Heart left ventricle (tissue), 13 donors: ENCODE data around the gene CLEC16A.

Source experiments
- CTCF ChIP-seq, 12 donors: fragments of 200-600 bp; sonication (generic) in 4 of 12; IDR thresholded peaks; one replicate each; pipeline versions ENCODE4 v1.5.0 to v1.8.0; 2018 to 2022; ENCODE audit warnings: antibody characterized with exemption in 12 of 12, mild to moderate bottlenecking in 5 of 12
- POLR2A ChIP-seq, 2 donors: fragments of 450-650 bp; IDR thresholded peaks; one replicate each; pipeline ENCODE4 v1.6.1; 2017; ENCODE audit warnings: antibody characterized with exemption in 2 of 2, mild to moderate bottlenecking in 2 of 2, moderate library complexity in 2 of 2
- donor health status: ischemic (EF 13 %, LVEDD 7.1; RV severe dilation, severe dysfunction).
- donor health status: DM: no; HTN: yes; CAD: no.
- donor health status: DM: no; HTN: no; CAD: no.
- donor health status: ischemic (EF 25% LVEDD 6.9; RV normal size, moderate dysfunction).
- donor health status: ischemic (EF 25% LVEDD 5.7; RV mildly dilated, moderate dysfunction).
- donor health status: ischemic (EF 35%, LVEDD 5.7; RV mildly dilated, moderate dysfunction).
- donor health status: nonischemic (EF 11% LVEDD 7.7; RV severe dilation, severe dysfunction).
- donor health status: DM: yes; HTN: yes; CAD: no.
- donor health status: PGD.
- donor health status: ischemic (EF 29% LVEDD 5.4; RV normal size, mild dysfunction).
- donor health status: nonischemic (EF 23%, LVEDD 6.1; RV moderate dilation, normal function).

DNA sequence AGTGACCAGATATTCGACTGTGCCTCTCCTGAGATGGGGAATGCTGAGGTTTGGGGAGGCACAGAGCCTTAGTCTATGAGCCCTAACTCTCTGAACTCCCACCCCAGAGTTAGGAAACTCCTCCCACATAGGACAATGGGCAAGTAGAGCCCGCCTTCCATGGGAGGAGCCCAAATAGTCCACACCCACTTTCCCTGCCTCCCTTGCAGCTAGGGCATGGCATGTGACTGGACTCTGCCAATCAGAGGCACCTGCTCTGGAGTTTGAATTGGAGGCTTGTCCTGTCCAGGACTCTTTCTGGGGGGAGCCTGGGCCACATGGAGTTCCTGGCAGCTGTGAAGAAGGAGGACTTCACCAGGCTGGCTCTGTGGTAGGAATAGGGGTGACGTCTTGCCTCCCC lies 263.3 kb downstream of the CLEC16A start:
- no peak for TF ChIP-seq CTCF (IDR thresholded peaks at IDR 0.05)
- TF ChIP-seq POLR2A (IDR thresholded peaks at IDR 0.05), result no peak
